Measurements from ENCODE around the gene MAN1C1.

MAN1C1 gene

GRCh38 chr1:25647863-25648262 is 31.3 kb downstream of the MAN1C1 start:
- no peak for DNase-seq (ENCODE audit: extremely low read depth, insufficient read length)
- TF ChIP-seq CTCF (IDR thresholded peaks at IDR 0.05; ENCODE audit: insufficient read depth, low read length, poor library complexity, severe bottlenecking): no peak
- no peak overlapping the region for H3K4me3 ChIP-seq (replicated peaks; ENCODE audit: low read depth, low read length)
- peaks cover 7% of the 10 kb centered on the region for H3K27me3 ChIP-seq (replicated peaks; ENCODE audit: control insufficient read depth, insufficient read depth, low read length)
- no peaks in the 10 kb centered on the region for H3K36me3 ChIP-seq (ENCODE audit: control insufficient read depth, insufficient read depth, low read length)

- DNase-seq (ENCODE audit: extremely low read depth, insufficient read length): no peak
- H3K36me3 ChIP-seq (ENCODE audit: control insufficient read depth, insufficient read depth, low read length): no peaks in the 10 kb centered on the region
- peaks cover 7% of the 10 kb centered on the region for H3K27me3 ChIP-seq (replicated peaks; ENCODE audit: control insufficient read depth, insufficient read depth, low read length)
- H3K4me3 ChIP-seq (replicated peaks; ENCODE audit: low read depth, low read length): no peak overlapping the region
- no peak for TF ChIP-seq CTCF (IDR thresholded peaks at IDR 0.05; ENCODE audit: insufficient read depth, low read length, poor library complexity, severe bottlenecking)
Observed at GRCh38 chr1:25648681-25649440, 32.3 kb downstream of the MAN1C1 start.

GRCh38 chr1:25649505-25650288 is 33.1 kb downstream of the MAN1C1 start:
- no peak overlapping the region for H3K4me3 ChIP-seq (replicated peaks; ENCODE audit: low read depth, low read length)
- TF ChIP-seq CTCF (IDR thresholded peaks at IDR 0.05; ENCODE audit: insufficient read depth, low read length, poor library complexity, severe bottlenecking): no peak
- no peaks in the 10 kb centered on the region for H3K36me3 ChIP-seq (ENCODE audit: control insufficient read depth, insufficient read depth, low read length)
- peaks cover 7% of the 10 kb centered on the region for H3K27me3 ChIP-seq (replicated peaks; ENCODE audit: control insufficient read depth, insufficient read depth, low read length)
- no peak for DNase-seq (ENCODE audit: extremely low read depth, insufficient read length)

GRCh38 chr1:25650289-25650576 is 33.6 kb downstream of the MAN1C1 start:
- Histone ChIP-seq H3K4me3 (replicated peaks; ENCODE audit: low read depth, low read length) (no peak overlapping the region), H3K36me3 (ENCODE audit: control insufficient read depth, insufficient read depth, low read length) (no peaks in the 10 kb centered on the region), H3K27me3 (replicated peaks; ENCODE audit: control insufficient read depth, insufficient read depth, low read length) (peaks cover 6% of the 10 kb centered on the region)
- no peak for DNase-seq (ENCODE audit: extremely low read depth, insufficient read length)
- no peak for TF ChIP-seq CTCF (IDR thresholded peaks at IDR 0.05; ENCODE audit: insufficient read depth, low read length, poor library complexity, severe bottlenecking)

GRCh38 chr1:25651036-25651640 is 34.5 kb downstream of the MAN1C1 start:
- Histone ChIP-seq H3K36me3 (ENCODE audit: control insufficient read depth, insufficient read depth, low read length) (no peaks in the 10 kb centered on the region), H3K4me3 (replicated peaks; ENCODE audit: low read depth, low read length) (no peak overlapping the region), H3K27me3 (replicated peaks; ENCODE audit: control insufficient read depth, insufficient read depth, low read length) (peaks cover 6% of the 10 kb centered on the region; the same call in 1 of the 2 replicates)
- TF ChIP-seq CTCF (IDR thresholded peaks at IDR 0.05; ENCODE audit: insufficient read depth, low read length, poor library complexity, severe bottlenecking): no peak
- no peak for DNase-seq (ENCODE audit: extremely low read depth, insufficient read length)

All from GM06990 (cell line).